K562 (cell line): ENCODE results near the gene MAN1B1. TPM values are rescaled to one million over a fixed set of nuclear protein-coding genes. Genes with fewer than 3 reads are reported as not detected.

ENCODE experiments used
- BRD4 ChIP-seq: fragments of 200-600 bp; sonication (generic); IDR thresholded peaks from 2 replicates; pipeline ENCODE4 v1.6.1; 2017; ENCODE audit warnings: inconsistent platforms
- CBFB ChIP-seq: sonication (generic); formaldehyde crosslinking; IDR thresholded peaks from 2 replicates; pipeline ENCODE4 v1.4.0; 2020; ENCODE audit warnings: mild to moderate bottlenecking, missing genetic modification reagents
- FOXK1 ChIP-seq: sonication (generic); formaldehyde crosslinking; IDR thresholded peaks from 2 replicates; pipeline ENCODE4 v1.8.0; 2022; ENCODE audit warnings: missing genetic modification reagents, mild to moderate bottlenecking, borderline replicate concordance
- GABPA ChIP-seq: fragments of 200-800 bp; sonication (Bioruptor generic); conservative IDR thresholded peaks from 2 replicates; pipeline ENCODE4 v1.6.1; 2016; ENCODE audit warnings: low read depth, missing genetic modification characterization, missing compliant biosample characterization
- GATAD2B ChIP-seq: fragments of 450-650 bp; IDR thresholded peaks from 2 replicates; pipeline ENCODE4 v1.6.1; 2017; ENCODE audit warnings: mild to moderate bottlenecking, borderline replicate concordance
- JUNB ChIP-seq: fragments of 450-650 bp; formaldehyde crosslinking; conservative IDR thresholded peaks from 2 replicates; pipeline ENCODE4 v1.4.0; 2020; ENCODE audit warnings: mild to moderate bottlenecking
- LEF1 ChIP-seq: fragments of 450-650 bp; IDR thresholded peaks from 2 replicates; pipeline ENCODE4 v1.6.1; 2016; ENCODE audit warnings: mild to moderate bottlenecking
- NCOA1 ChIP-seq: fragments of 450-650 bp; IDR thresholded peaks from 2 replicates; pipeline ENCODE4 v1.6.1; 2016; ENCODE audit warnings: low read depth
- NFATC3 ChIP-seq: fragments of 450-650 bp; IDR thresholded peaks from 2 replicates; pipeline ENCODE4 v1.6.1; 2017; ENCODE audit warnings: mild to moderate bottlenecking
- RNF2 ChIP-seq: sonication (generic); IDR thresholded peaks from 2 replicates; pipeline ENCODE4 v1.6.1; 2016
- SRF ChIP-seq, 2 experiments: fragments of 250-450, 450-650 bp in 1 of 2; sonication (Bioruptor Pico) in 1 of 2; sonication (generic) in 1 of 2; formaldehyde crosslinking; IDR thresholded peaks; 2 replicates each; pipeline versions ENCODE4 v1.5.0 to v1.5.1; 2020 to 2022; ENCODE audit warnings: mild to moderate bottlenecking in 1 of 2, missing genetic modification reagents in 1 of 2
- ZBTB40 ChIP-seq, 2 experiments: fragments of 450-650 bp in 1 of 2; sonication (generic) in 1 of 2; formaldehyde crosslinking in 1 of 2; IDR thresholded peaks; 2 replicates each; pipeline versions ENCODE4 v1.7.1 to v1.9.0; 2016 to 2022; ENCODE audit warnings: inconsistent platforms in 1 of 2, mild to moderate bottlenecking in 1 of 2, missing genetic modification reagents in 1 of 2
- ZFP30 ChIP-seq: fragments of 250-450 bp; sonication (Bioruptor Pico); IDR thresholded peaks from 2 replicates; pipeline ENCODE4 v1.8.0; 2022; ENCODE audit warnings: moderate library complexity, mild to moderate bottlenecking, inconsistent platforms, borderline replicate concordance
- ZNF263 ChIP-seq: sonication (generic); formaldehyde crosslinking; IDR thresholded peaks from 2 replicates; pipeline ENCODE4 v1.8.0; 2022; ENCODE audit warnings: mild to moderate bottlenecking, missing genetic modification reagents, borderline replicate concordance
- ZNF586 ChIP-seq: fragments of 450-650 bp; formaldehyde crosslinking; conservative IDR thresholded peaks from 2 replicates; pipeline ENCODE4 v1.4.0; 2020; ENCODE audit warnings: mild to moderate bottlenecking, moderate library complexity
- ZNF778 ChIP-seq: fragments of 450-650 bp; formaldehyde crosslinking; IDR thresholded peaks from 2 replicates; pipeline ENCODE4 v1.4.0; 2020; ENCODE audit warnings: mild to moderate bottlenecking, moderate library complexity
- polyA plus RNA-seq, 8 experiments: library from polyadenylated mRNA; depleted of rRNA in 4 of 8; stranded (reverse) in 5 of 8; unstranded in 3 of 8; fragments of >200 nt; fragmentation: Nextera tagmentation in 2 of 8; fragmentation: Illumina TruSeq in 1 of 8; extraction: Ambion mirVana in 2 of 8; extraction: Trizol in 1 of 8; gene quantifications; 2 replicates each; pipeline versions ENCODE4 v1.2.1 to v1.2.3, GENCODE V29; 2011 to 2014; ENCODE audit warnings: inconsistent platforms in 1 of 8, missing spikeins in 1 of 8
- total RNA-seq, 7 experiments: library from RNA; depleted of rRNA in 6 of 7; stranded (reverse); fragments of >200 nt in 6 of 7; fragmentation: Illumina TruSeq in 2 of 7; extraction: Trizol in 2 of 7; gene quantifications; 2 replicates each; pipeline versions ENCODE4 v1.2.1 to v1.2.3, GENCODE V29; 2011 to 2021; ENCODE audit warnings: low replicate concordance in 1 of 7
- TF ChIP-seq, protein P1 (sequence below): sonication (generic); formaldehyde crosslinking; IDR thresholded peaks from 2 replicates; pipeline ENCODE4 v1.4.0; 2020; ENCODE audit warnings: mild to moderate bottlenecking, missing genetic modification reagents

Gene MAN1B1
- total and polyA plus RNA-seq, 9 of the 15 experiments (the other 6 are each of a cell fraction or from before 2014, with no cell fraction given): 0.55 to 36.6 (median 27.3) TPM

DNA sequence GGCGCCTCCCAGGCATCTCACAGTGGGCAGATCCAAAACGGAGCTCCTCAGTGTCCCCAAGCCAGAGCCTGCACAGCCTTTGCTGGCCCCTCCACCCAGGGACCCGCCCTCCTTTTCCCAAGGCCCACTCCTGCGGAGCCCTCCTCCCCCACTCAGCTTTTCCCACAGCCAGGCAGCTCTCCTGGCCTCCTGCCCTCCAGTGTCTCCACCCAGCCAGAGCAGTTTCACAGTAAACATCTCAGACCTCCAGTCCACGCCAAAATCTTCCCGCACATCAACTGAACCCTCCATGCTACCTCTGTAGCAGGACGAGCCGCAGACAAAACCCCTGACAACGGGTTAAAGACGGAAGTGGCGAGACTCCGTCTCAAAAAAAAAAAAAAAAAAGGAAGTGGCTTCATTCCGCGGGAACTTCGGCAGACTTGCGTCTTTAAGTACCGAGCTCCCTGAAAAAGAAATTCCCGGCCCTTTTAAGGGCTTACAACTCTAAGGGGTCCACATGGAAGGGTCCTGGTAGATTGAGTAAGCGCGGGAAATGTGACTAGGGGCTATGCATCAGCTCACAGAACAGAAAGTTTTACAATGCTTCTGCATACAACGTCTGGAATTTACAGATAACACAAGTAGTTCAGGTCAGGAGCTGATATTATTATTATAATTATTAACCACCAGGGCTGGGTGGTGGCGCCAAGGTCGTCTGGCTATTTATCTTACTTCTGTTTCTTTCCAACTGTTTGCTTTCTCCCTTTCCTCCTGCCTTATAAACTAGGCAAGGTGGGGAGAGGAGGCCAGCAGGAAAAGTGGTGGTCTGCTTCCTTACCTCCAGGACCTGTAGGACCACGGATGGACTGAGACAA is 40.7 kb downstream of the MAN1B1 start (continued):
- 0 out of 2 replicates have a peak, but pooled peaks have one; percentile 34 for TF ChIP-seq CBFB (CRISPR knock-in tag)
- no peak for TF ChIP-seq GATAD2B
- TF ChIP-seq ZNF586 (CRISPR knock-in tag): no peak; the same call in 1 of the 2 replicates
- TF ChIP-seq NCOA1: peak; percentile 66; the same call in 1 of the 2 replicates
- TF ChIP-seq ZNF778 (CRISPR knock-in tag): no peak
- no peak for TF ChIP-seq NFATC3
- no peak for TF ChIP-seq ZFP30 (CRISPR knock-in tag)
- no peak for TF ChIP-seq RNF2
- TF ChIP-seq, protein P1, sequence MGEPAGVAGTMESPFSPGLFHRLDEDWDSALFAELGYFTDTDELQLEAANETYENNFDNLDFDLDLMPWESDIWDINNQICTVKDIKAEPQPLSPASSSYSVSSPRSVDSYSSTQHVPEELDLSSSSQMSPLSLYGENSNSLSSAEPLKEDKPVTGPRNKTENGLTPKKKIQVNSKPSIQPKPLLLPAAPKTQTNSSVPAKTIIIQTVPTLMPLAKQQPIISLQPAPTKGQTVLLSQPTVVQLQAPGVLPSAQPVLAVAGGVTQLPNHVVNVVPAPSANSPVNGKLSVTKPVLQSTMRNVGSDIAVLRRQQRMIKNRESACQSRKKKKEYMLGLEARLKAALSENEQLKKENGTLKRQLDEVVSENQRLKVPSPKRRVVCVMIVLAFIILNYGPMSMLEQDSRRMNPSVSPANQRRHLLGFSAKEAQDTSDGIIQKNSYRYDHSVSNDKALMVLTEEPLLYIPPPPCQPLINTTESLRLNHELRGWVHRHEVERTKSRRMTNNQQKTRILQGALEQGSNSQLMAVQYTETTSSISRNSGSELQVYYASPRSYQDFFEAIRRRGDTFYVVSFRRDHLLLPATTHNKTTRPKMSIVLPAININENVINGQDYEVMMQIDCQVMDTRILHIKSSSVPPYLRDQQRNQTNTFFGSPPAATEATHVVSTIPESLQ (CRISPR knock-in tag): 0 out of 2 replicates have a peak, but pooled peaks have one; percentile 52
- peak; percentile 92 for TF ChIP-seq ZBTB40 (IDR thresholded peaks at IDR 0.05)
- TF ChIP-seq ZBTB40 (CRISPR knock-in tag; IDR thresholded peaks at IDR 0.05): no peak
- TF ChIP-seq FOXK1 (CRISPR knock-in tag): no peak
- TF ChIP-seq SRF (CRISPR knock-in tag; IDR thresholded peaks at IDR 0.05): peak in 1 of 2 experiments; percentile 53; a peak in 1 of 4 replicates
- no peak for TF ChIP-seq BRD4
- 0 out of 2 replicates have a peak, but pooled peaks have one; percentile 5 for TF ChIP-seq ZNF263 (CRISPR knock-in tag)
- TF ChIP-seq LEF1: no peak
- TF ChIP-seq GABPA (tag): peak; percentile 92
- TF ChIP-seq JUNB: no peak
